HepG2 (cell line): ENCODE measurements around the gene PARD3. TPM values are rescaled to one million over a fixed set of nuclear protein-coding genes. Genes with fewer than 3 reads are reported as not detected.

Experiments
- ATAC-seq: fragments of 200-7000 bp; cut with Tn5 transposase; 3 replicates; pipeline ENCODE4 v1.9.1; 2020; ENCODE audit warnings: mild to moderate bottlenecking, moderate library complexity
- BruUV-seq: library from RNA; stranded (reverse); fragments of 400-500 nt; replicated peaks from 2 replicates; lab custom pipeline; 2021; lab: Mats Ljungman, UMichigan
- CTCF ChIA-PET: fragments of 300-600 bp; formaldehyde crosslinking; extraction: SDS; loops from one replicate; lab custom pipeline; 2021; ENCODE audit warnings: low total read pairs, inconsistent platforms, low intra/inter-chr PET ratio; lab: Yijun Ruan, JAX
- POLR2A ChIA-PET: fragments of 350-600 bp; sonication (Branson Sonifier 250); formaldehyde crosslinking; loops from one replicate; lab custom pipeline; 2020; ENCODE audit warnings: antibody characterized with exemption, inconsistent platforms; lab: Yijun Ruan, JAX
- DNase-seq: peaks from one replicate; pipeline ENCODE4 v3.0.0-alpha.2; 2015; ENCODE audit warnings: low spot score
- FAIRE-seq: peaks from 3 replicates; lab custom pipeline; 2011; peaks lifted over from hg19 to GRCh38; lab: Jason Lieb, UNC
- H2AFZ ChIP-seq: one replicate; pipeline ENCODE4 v1.6.1; 2011; ENCODE audit warnings: low read length, inconsistent platforms
- H3K27ac ChIP-seq: fragments of 300-600 bp; 3 replicates; pipeline ENCODE4 v1.8.0; 2011; ENCODE audit warnings: mixed run types, mild to moderate bottlenecking, mixed read lengths, low read length, inconsistent platforms; ENCODE audit not compliant: insufficient read depth; ENCODE audit errors: extremely low read length
- H3K27me3 ChIP-seq, 2 experiments: fragments of 200-600 bp in 1 of 2; 2 replicates in 1 of 2; 3 replicates in 1 of 2; pipeline versions ENCODE4 v1.6.0 to v1.8.0; 2011; ENCODE audit warnings: low read length in 2 of 2, mild to moderate bottlenecking in 2 of 2, moderate library complexity in 2 of 2, inconsistent platforms in 1 of 2; ENCODE audit not compliant: insufficient read depth in 2 of 2, control insufficient read depth in 1 of 2
- H3K36me3 ChIP-seq, 2 experiments: fragments of 200-600 bp in 1 of 2; replicated peaks in 1 of 2; 2 replicates in 1 of 2; 3 replicates in 1 of 2; pipeline versions ENCODE4 v1.5.1 to v1.8.0; 2011; ENCODE audit warnings: low read length in 2 of 2, inconsistent platforms in 1 of 2; ENCODE audit not compliant: insufficient read depth in 2 of 2, control insufficient read depth in 1 of 2
- H3K4me1 ChIP-seq: 2 replicates; pipeline ENCODE4 v1.5.1; 2012; ENCODE audit warnings: low read length, inconsistent platforms; ENCODE audit not compliant: insufficient read depth
- H3K4me2 ChIP-seq: 2 replicates; pipeline ENCODE4 v1.6.0; 2011; ENCODE audit warnings: low read depth, low read length, inconsistent platforms
- H3K4me3 ChIP-seq, 3 experiments: fragments of 200-600 bp in 1 of 3; sonication (generic), shearing (Covaris generic) in 1 of 3; replicated peaks in 1 of 3; 2 replicates each; pipeline ENCODE4 v1.5.1; 2011 to 2016; ENCODE audit warnings: low read length in 3 of 3, inconsistent platforms in 2 of 3, low read depth in 2 of 3, mild to moderate bottlenecking in 2 of 3, control low read depth in 1 of 3, mixed read lengths in 1 of 3; ENCODE audit not compliant: insufficient read depth in 1 of 3
- H3K79me2 ChIP-seq: one replicate; pipeline ENCODE4 v1.6.1; 2011; ENCODE audit warnings: low read length, inconsistent platforms; ENCODE audit not compliant: insufficient read depth
- H3K9ac ChIP-seq: 2 replicates; pipeline ENCODE4 v1.6.0; 2011; ENCODE audit warnings: mild to moderate bottlenecking, low read depth, low read length, inconsistent platforms; ENCODE audit not compliant: insufficient read depth
- H3K9me3 ChIP-seq: 2 replicates; pipeline ENCODE4 v1.5.1; 2012; ENCODE audit warnings: mild to moderate bottlenecking, low read length
- H4K20me1 ChIP-seq: 2 replicates; pipeline ENCODE4 v1.6.0; 2011; ENCODE audit warnings: inconsistent platforms, mild to moderate bottlenecking, low read length, moderate library complexity; ENCODE audit not compliant: insufficient read depth
- HNRNPH1 ChIP-seq: fragments of 200-400 bp; formaldehyde crosslinking; optimal IDR thresholded peaks from 2 replicates; pipeline ENCODE3; 2017; ENCODE audit warnings: mild to moderate bottlenecking, low read depth, low read length
- HNRNPUL1 ChIP-seq: fragments of 200-400 bp; formaldehyde crosslinking; IDR thresholded peaks from 2 replicates; pipeline ENCODE4 v1.6.1; 2017; ENCODE audit warnings: low read depth, mild to moderate bottlenecking, low read length, moderate library complexity
- JDP2 ChIP-seq: sonication (generic); formaldehyde crosslinking; IDR thresholded peaks from 2 replicates; pipeline ENCODE4 v1.8.1; 2022; ENCODE audit warnings: missing genetic modification reagents, borderline replicate concordance
- KLF13 ChIP-seq: sonication (generic); formaldehyde crosslinking; IDR thresholded peaks from 2 replicates; pipeline ENCODE4 v1.4.0; 2020; ENCODE audit warnings: mild to moderate bottlenecking, missing genetic modification reagents
- LCORL ChIP-seq, 2 experiments: fragments of 450-650 bp in 1 of 2; sonication (generic) in 1 of 2; formaldehyde crosslinking in 1 of 2; IDR thresholded peaks; 2 replicates each; pipeline versions ENCODE4 v1.5.0 to v1.6.1; 2017 to 2020; ENCODE audit warnings: antibody characterized with exemption in 1 of 2, missing genetic modification reagents in 1 of 2
- SCMH1 ChIP-seq: sonication (generic); formaldehyde crosslinking; IDR thresholded peaks from 2 replicates; pipeline ENCODE4 v1.9.0; 2021; ENCODE audit warnings: missing genetic modification reagents, mild to moderate bottlenecking, borderline replicate concordance
- SP1 ChIP-seq, 2 experiments: fragments of 450-650 bp in 1 of 2; sonication (generic) in 1 of 2; formaldehyde crosslinking in 1 of 2; IDR thresholded peaks; 2 replicates each; pipeline versions ENCODE4 v1.4.0 to v1.6.1; 2016 to 2020; ENCODE audit warnings: missing genetic modification reagents in 1 of 2
- SYNCRIP ChIP-seq: fragments of 200-400 bp; formaldehyde crosslinking; IDR thresholded peaks from 2 replicates; pipeline ENCODE4 v1.6.1; 2018; ENCODE audit warnings: mild to moderate bottlenecking, low read depth, low read length; ENCODE audit not compliant: insufficient read depth
- TCF12 ChIP-seq, 2 experiments: fragments of 450-650 bp in 1 of 2; sonication (generic) in 1 of 2; formaldehyde crosslinking in 1 of 2; IDR thresholded peaks; 2 replicates each; pipeline versions ENCODE4 v1.6.1 to v1.8.0; 2017 to 2022; ENCODE audit warnings: antibody characterized with exemption in 1 of 2, mild to moderate bottlenecking in 1 of 2, missing genetic modification reagents in 1 of 2, moderate library complexity in 1 of 2
- XBP1 ChIP-seq: sonication (generic); formaldehyde crosslinking; IDR thresholded peaks from 2 replicates; pipeline ENCODE4 v1.5.0; 2020; ENCODE audit warnings: missing genetic modification reagents
- ZKSCAN5 ChIP-seq: sonication (generic); formaldehyde crosslinking; IDR thresholded peaks from 2 replicates; pipeline ENCODE4 v1.5.1; 2020; ENCODE audit warnings: mild to moderate bottlenecking, missing genetic modification reagents
- ZMAT3 ChIP-seq: sonication (generic); formaldehyde crosslinking; conservative IDR thresholded peaks from 2 replicates; pipeline ENCODE4 v1.7.0; 2021; ENCODE audit warnings: missing genetic modification reagents
- WGBS: methylation state at CpG from one replicate; pipeline ENCODE4 v1.1.6; 2017; ENCODE audit warnings: low lambda C conversion rate; 5-methylcytosine and 5-hydroxymethylcytosine counted together
- in situ Hi-C: cut with HindIII; loops from 2 replicates; pipeline ENCODE4 v1.10.0; 2017; ENCODE audit warnings: low pct_unique_long_range_greater_than_20kb; ENCODE audit not compliant: extremely low pct_ligation_motif_present
- intact Hi-C: fragments of 100-400 bp; cut with micrococcal nuclease; formaldehyde crosslinking; loops from one replicate; pipeline ENCODE4 v1.10.0; 2022; ENCODE audit not compliant: unreplicated experiment
- polyA plus RNA-seq, 8 experiments: library from polyadenylated mRNA; depleted of rRNA in 3 of 8; stranded (reverse) in 7 of 8; unstranded in 1 of 8; fragments of >200 nt; fragmentation: Illumina TruSeq in 4 of 8; extraction: Trizol in 4 of 8; gene quantifications; 2 replicates each; pipeline versions ENCODE4 v1.2.1 to v1.2.3, GENCODE V29; 2011 to 2016; ENCODE audit warnings: low read depth in 4 of 8, missing spikeins in 1 of 8, mixed read lengths in 1 of 8; ENCODE audit not compliant: insufficient read depth in 1 of 8
- total RNA-seq, 5 experiments: library from RNA; depleted of rRNA; stranded (reverse); fragments of >200 nt; fragmentation: Illumina TruSeq; extraction: Trizol; gene quantifications; 2 replicates each; pipeline ENCODE4 v1.2.3, GENCODE V29; 2016; ENCODE audit warnings: low read depth in 1 of 5
- TF ChIP-seq, protein P1 (sequence below): IDR thresholded peaks from 2 replicates; pipeline ENCODE4 v1.6.1; 2016
- TF ChIP-seq, protein P2 (sequence below): sonication (generic); formaldehyde crosslinking; conservative IDR thresholded peaks from 2 replicates; pipeline ENCODE4 v1.4.0; 2020; ENCODE audit warnings: missing genetic modification reagents
- TF ChIP-seq, protein P3 (sequence below): IDR thresholded peaks from 2 replicates; pipeline ENCODE4 v1.6.1; 2016; ENCODE audit warnings: low read depth, borderline replicate concordance
- TF ChIP-seq, protein P4 (sequence below): sonication (generic); formaldehyde crosslinking; IDR thresholded peaks from 2 replicates; pipeline ENCODE4 v1.8.0; 2022; ENCODE audit warnings: mild to moderate bottlenecking, missing genetic modification reagents
- TF ChIP-seq, protein P5 (sequence below): sonication (generic); formaldehyde crosslinking; IDR thresholded peaks from 2 replicates; pipeline ENCODE4 v1.9.0; 2022; ENCODE audit warnings: low read depth, missing genetic modification reagents
- TF ChIP-seq, protein P6 (sequence below): sonication (generic); formaldehyde crosslinking; IDR thresholded peaks from 2 replicates; pipeline ENCODE4 v1.4.0; 2020; ENCODE audit warnings: missing genetic modification reagents, low read depth, mild to moderate bottlenecking, borderline replicate concordance

The PARD3 gene
- total and polyA plus RNA-seq, 2 of the 13 experiments (the other 11 are each of a cell fraction or from before 2014, with no cell fraction given), result 40.9 to 60.0 TPM

DNA sequence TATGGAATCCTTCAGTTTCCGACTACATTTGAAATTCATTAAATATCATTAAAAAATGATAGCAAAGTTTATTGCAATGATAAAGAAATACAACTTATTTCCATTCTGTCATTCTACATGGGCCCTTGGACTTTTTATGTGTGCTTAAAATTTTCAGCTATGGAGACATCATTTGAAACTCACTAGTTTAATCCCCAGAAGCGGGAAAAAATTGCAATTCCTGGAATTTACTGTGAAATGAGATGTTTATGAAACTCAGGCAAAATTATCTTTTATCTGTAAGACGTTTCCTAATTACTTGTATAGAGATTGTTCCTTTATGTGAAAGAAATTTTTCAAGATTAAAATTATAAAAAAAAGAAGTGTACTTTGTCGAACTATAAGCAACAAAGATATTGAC is 213.4 kb downstream of the PARD3 start:
- POLR2A ChIA-PET, result no interaction called here

More for the DNA sequence above, 213.4 kb downstream of the PARD3 start:
- no peaks in the 10 kb centered on the region for H3K27me3 ChIP-seq
- TF ChIP-seq HNRNPH1 (no peak), SCMH1 (CRISPR knock-in tag) (no peak), SYNCRIP (no peak), LCORL (IDR thresholded peaks at IDR 0.05) (no peak), LCORL (CRISPR knock-in tag; IDR thresholded peaks at IDR 0.05) (no peak), XBP1 (CRISPR knock-in tag) (no peak), HNRNPUL1 (no peak), JDP2 (CRISPR knock-in tag) (no peak), ZMAT3 (CRISPR knock-in tag) (no peak), KLF13 (CRISPR knock-in tag) (no peak), SP1 (IDR thresholded peaks at IDR 0.05) (no peak), SP1 (CRISPR knock-in tag; IDR thresholded peaks at IDR 0.05) (no peak), TCF12 (IDR thresholded peaks at IDR 0.05) (no peak), TCF12 (CRISPR knock-in tag; IDR thresholded peaks at IDR 0.05) (no peak), ZKSCAN5 (CRISPR knock-in tag) (no peak)
- TF ChIP-seq, protein P1, sequence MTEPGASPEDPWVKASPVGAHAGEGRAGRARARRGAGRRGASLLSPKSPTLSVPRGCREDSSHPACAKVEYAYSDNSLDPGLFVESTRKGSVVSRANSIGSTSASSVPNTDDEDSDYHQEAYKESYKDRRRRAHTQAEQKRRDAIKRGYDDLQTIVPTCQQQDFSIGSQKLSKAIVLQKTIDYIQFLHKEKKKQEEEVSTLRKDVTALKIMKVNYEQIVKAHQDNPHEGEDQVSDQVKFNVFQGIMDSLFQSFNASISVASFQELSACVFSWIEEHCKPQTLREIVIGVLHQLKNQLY (CRISPR knock-in tag), result no peak
- TF ChIP-seq, protein P2, sequence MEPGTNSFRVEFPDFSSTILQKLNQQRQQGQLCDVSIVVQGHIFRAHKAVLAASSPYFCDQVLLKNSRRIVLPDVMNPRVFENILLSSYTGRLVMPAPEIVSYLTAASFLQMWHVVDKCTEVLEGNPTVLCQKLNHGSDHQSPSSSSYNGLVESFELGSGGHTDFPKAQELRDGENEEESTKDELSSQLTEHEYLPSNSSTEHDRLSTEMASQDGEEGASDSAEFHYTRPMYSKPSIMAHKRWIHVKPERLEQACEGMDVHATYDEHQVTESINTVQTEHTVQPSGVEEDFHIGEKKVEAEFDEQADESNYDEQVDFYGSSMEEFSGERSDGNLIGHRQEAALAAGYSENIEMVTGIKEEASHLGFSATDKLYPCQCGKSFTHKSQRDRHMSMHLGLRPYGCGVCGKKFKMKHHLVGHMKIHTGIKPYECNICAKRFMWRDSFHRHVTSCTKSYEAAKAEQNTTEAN (CRISPR knock-in tag), result no peak
- TF ChIP-seq, protein P3, sequence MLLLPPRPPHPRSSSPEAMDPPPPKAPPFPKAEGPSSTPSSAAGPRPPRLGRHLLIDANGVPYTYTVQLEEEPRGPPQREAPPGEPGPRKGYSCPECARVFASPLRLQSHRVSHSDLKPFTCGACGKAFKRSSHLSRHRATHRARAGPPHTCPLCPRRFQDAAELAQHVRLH (CRISPR knock-in tag), result no peak
- TF ChIP-seq, protein P4, sequence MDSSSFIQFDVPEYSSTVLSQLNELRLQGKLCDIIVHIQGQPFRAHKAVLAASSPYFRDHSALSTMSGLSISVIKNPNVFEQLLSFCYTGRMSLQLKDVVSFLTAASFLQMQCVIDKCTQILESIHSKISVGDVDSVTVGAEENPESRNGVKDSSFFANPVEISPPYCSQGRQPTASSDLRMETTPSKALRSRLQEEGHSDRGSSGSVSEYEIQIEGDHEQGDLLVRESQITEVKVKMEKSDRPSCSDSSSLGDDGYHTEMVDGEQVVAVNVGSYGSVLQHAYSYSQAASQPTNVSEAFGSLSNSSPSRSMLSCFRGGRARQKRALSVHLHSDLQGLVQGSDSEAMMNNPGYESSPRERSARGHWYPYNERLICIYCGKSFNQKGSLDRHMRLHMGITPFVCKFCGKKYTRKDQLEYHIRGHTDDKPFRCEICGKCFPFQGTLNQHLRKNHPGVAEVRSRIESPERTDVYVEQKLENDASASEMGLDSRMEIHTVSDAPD (CRISPR knock-in tag), result no peak
- TF ChIP-seq, protein P5, sequence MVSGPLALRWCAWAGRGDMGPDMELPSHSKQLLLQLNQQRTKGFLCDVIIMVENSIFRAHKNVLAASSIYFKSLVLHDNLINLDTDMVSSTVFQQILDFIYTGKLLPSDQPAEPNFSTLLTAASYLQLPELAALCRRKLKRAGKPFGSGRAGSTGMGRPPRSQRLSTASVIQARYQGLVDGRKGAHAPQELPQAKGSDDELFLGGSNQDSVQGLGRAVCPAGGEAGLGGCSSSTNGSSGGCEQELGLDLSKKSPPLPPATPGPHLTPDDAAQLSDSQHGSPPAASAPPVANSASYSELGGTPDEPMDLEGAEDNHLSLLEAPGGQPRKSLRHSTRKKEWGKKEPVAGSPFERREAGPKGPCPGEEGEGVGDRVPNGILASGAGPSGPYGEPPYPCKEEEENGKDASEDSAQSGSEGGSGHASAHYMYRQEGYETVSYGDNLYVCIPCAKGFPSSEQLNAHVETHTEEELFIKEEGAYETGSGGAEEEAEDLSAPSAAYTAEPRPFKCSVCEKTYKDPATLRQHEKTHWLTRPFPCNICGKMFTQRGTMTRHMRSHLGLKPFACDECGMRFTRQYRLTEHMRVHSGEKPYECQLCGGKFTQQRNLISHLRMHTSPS (CRISPR knock-in tag), result no peak
- TF ChIP-seq, protein P6, sequence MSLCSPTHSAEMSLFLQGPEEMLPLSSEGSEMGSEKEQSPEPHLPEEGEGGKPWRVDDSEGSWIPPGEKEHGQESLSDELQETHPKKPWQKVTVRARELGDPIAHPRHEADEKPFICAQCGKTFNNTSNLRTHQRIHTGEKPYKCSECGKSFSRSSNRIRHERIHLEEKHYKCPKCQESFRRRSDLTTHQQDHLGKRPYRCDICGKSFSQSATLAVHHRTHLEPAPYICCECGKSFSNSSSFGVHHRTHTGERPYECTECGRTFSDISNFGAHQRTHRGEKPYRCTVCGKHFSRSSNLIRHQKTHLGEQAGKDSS (CRISPR knock-in tag), result no peak
- TF ChIP-seq, all 625 proteins: peak for 0
- H4K20me1 ChIP-seq, result no peaks in the 10 kb centered on the region
- no peak overlapping the region for H3K4me3 ChIP-seq
- no peak for DNase-seq
- intact Hi-C loops, result no loop called here
- in situ Hi-C loops, result no loop called here
- no peaks in the 10 kb centered on the region for H3K9me3 ChIP-seq
- H3K27ac ChIP-seq, result no peak overlapping the region
- BruUV-seq, result no TSS peak
- no peak overlapping the region for H3K4me2 ChIP-seq
- H3K9ac ChIP-seq, result no peak overlapping the region
- CTCF ChIA-PET, result no interaction called here
- no peaks in the 10 kb centered on the region; a peak in 1 of 5 replicates for H3K36me3 ChIP-seq
- H3K4me1 ChIP-seq, result no peaks in the 10 kb centered on the region
- WGBS, result 96% methylated on average over 4 of the region's 4 CpGs
- ATAC-seq, result no peak
- H3K79me2 ChIP-seq, result peaks cover 17% of the 10 kb centered on the region
- no peak for FAIRE-seq
- no peak overlapping the region for H2AFZ ChIP-seq
